ENCODE measurements around the gene USP9X.

The USP9X gene

DNA sequence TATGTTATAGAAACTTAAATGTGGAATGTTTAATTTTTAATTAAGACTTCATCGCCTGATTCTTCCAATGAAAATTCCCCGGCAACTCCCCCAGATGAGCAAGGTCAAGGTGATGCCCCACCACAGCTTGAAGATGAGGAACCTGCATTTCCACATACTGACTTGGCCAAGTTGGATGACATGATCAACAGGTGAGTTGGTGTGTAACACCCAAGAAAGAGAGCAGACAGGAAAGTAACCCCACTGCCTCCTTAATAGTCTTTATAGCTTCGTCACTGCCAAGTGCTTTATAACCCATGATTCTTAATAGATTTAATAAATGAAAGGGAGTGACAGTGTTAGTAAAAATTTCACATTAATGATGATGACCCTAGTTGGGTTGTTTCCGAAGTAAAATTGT is 43.7 kb downstream of the USP9X start:
- Histone ChIP-seq H3K27ac (no peak overlapping the region), H3K4me1 (ENCODE audit: control insufficient read depth in 1 of 2, insufficient read depth in 1 of 2, low read depth in 1 of 2, low read length in 1 of 2) (no peaks in the 10 kb centered on the region), H3K4me3 (ENCODE audit: low read depth in 1 of 2, low read length in 1 of 2) (no peak overlapping the region), H3K36me3 (peaks cover 44% of the 10 kb centered on the region), H3K27me3 (no peaks in the 10 kb centered on the region), H3K9me3 (no peaks in the 10 kb centered on the region)
- TF ChIP-seq, protein P1, sequence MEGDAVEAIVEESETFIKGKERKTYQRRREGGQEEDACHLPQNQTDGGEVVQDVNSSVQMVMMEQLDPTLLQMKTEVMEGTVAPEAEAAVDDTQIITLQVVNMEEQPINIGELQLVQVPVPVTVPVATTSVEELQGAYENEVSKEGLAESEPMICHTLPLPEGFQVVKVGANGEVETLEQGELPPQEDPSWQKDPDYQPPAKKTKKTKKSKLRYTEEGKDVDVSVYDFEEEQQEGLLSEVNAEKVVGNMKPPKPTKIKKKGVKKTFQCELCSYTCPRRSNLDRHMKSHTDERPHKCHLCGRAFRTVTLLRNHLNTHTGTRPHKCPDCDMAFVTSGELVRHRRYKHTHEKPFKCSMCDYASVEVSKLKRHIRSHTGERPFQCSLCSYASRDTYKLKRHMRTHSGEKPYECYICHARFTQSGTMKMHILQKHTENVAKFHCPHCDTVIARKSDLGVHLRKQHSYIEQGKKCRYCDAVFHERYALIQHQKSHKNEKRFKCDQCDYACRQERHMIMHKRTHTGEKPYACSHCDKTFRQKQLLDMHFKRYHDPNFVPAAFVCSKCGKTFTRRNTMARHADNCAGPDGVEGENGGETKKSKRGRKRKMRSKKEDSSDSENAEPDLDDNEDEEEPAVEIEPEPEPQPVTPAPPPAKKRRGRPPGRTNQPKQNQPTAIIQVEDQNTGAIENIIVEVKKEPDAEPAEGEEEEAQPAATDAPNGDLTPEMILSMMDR (IDR thresholded peaks at IDR 0.05): no peak

DNA sequence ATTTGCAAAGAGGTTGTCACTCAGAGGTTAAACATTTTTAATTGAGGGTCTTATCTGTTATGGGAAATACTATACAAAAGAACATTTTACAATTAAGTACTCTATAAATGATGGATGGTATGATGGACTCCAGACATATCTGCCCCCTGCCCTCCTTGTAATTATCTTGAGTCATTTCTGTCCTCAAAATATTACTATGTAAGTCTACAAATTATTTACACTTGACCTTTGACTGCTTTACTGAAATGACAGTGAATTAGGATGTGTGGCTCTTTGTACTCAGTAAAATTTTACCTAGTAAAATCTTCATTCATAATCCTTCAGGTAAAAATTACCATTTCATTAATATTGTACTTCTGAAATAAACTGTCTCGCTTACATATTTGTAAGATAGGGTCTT is 46.5 kb downstream of the USP9X start:
- TF ChIP-seq, protein P1 (IDR thresholded peaks at IDR 0.05): no peak
- no peak overlapping the region for H3K27ac ChIP-seq
- no peaks in the 10 kb centered on the region for H3K9me3 ChIP-seq
- H3K4me3 ChIP-seq (ENCODE audit: low read depth in 1 of 2, low read length in 1 of 2): no peak overlapping the region
- no peaks in the 10 kb centered on the region for H3K4me1 ChIP-seq (ENCODE audit: control insufficient read depth in 1 of 2, insufficient read depth in 1 of 2, low read depth in 1 of 2, low read length in 1 of 2)
- H3K36me3 ChIP-seq: peaks cover 59% of the 10 kb centered on the region
- H3K27me3 ChIP-seq: no peaks in the 10 kb centered on the region

- Histone ChIP-seq H3K27ac (no peak overlapping the region), H3K9me3 (no peaks in the 10 kb centered on the region), H3K4me3 (ENCODE audit: low read depth in 1 of 2, low read length in 1 of 2) (no peak overlapping the region), H3K27me3 (no peaks in the 10 kb centered on the region), H3K36me3 (peaks cover 64% of the 10 kb centered on the region), H3K4me1 (ENCODE audit: control insufficient read depth in 1 of 2, insufficient read depth in 1 of 2, low read depth in 1 of 2, low read length in 1 of 2) (no peaks in the 10 kb centered on the region)
- TF ChIP-seq, protein P1 (IDR thresholded peaks at IDR 0.05): no peak
Measured at GRCh38 chrX:41133551-41133950, 48.3 kb downstream of the USP9X start.

GRCh38 chrX:41137589-41137988 is 52.3 kb downstream of the USP9X start:
- Histone ChIP-seq H3K4me1 (ENCODE audit: control insufficient read depth in 1 of 2, insufficient read depth in 1 of 2, low read depth in 1 of 2, low read length in 1 of 2) (peaks cover 0 to 2% of the 10 kb centered on the region in 2 experiments), H3K27me3 (no peaks in the 10 kb centered on the region), H3K4me3 (ENCODE audit: low read depth in 1 of 2, low read length in 1 of 2) (no peak overlapping the region), H3K36me3 (peaks cover 55% of the 10 kb centered on the region), H3K9me3 (no peaks in the 10 kb centered on the region), H3K27ac (no peak overlapping the region)
- TF ChIP-seq, protein P1 (IDR thresholded peaks at IDR 0.05): no peak

DNA sequence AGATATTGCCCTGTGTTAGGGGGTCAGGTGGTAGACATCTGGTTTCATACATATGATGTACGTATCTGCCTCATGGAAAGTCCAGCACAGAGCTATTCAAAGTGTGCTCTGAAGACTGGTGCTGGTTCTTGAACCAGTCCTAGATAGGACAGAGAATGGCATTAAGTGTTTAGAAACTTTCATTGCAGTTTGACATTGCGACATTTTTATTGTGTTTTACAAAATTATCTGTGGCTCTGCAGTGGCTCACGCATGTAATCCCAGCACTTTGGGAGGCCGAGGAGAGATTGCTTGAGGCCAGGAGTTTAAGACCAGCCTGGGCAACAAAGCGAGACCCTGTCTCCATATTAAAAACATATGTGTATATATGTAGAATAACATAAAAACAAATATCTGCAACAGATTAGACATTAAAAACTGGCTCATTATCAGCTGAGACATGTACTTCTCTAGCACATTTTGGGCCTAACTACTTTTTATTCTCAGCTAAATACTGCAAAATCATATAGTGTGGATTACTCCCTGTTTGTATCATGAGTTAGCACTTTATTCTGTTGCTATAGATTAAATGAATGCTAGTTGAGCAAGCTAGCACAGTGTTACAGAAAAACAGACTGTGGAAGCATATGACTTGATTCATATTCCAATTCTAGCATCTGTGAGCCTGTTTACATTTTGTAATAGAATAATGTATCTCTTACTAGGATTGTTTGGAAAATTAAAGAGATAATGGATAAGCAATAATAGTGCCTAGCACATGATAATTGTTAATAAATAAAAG is 57.1 kb downstream of the USP9X start:
- Histone ChIP-seq H3K4me3 (ENCODE audit: low read depth in 1 of 2, low read length in 1 of 2) (no peak overlapping the region), H3K36me3 (peaks cover 33% of the 10 kb centered on the region), H3K27ac (no peak overlapping the region), H3K27me3 (no peaks in the 10 kb centered on the region), H3K9me3 (no peaks in the 10 kb centered on the region), H3K4me1 (ENCODE audit: control insufficient read depth in 1 of 2, insufficient read depth in 1 of 2, low read depth in 1 of 2, low read length in 1 of 2) (peaks cover 0 to 3% of the 10 kb centered on the region in 2 experiments)
- TF ChIP-seq, protein P1 (IDR thresholded peaks at IDR 0.05): no peak

Data from neutrophil (primary cell).